HEK293 (cell line): ENCODE data around the gene KRT32.

ENCODE experiments used
- CTCF ChIA-PET: fragments of 350-600 bp; formaldehyde crosslinking; extraction: SDS; loops from one replicate; lab custom pipeline; 2021; ENCODE audit warnings: antibody characterized with exemption; lab: Yijun Ruan, JAX
- POLR2A ChIA-PET: fragments of 300-600 bp; formaldehyde crosslinking; extraction: SDS; loops from one replicate; lab custom pipeline; 2020; ENCODE audit warnings: antibody characterized with exemption, inconsistent platforms; lab: Yijun Ruan, JAX
- H3K27ac ChIP-seq: fragments of 200-500 bp; sonication (Bioruptor generic); 2 replicates; pipeline ENCODE4 v1.5.1; 2014; ENCODE audit warnings: low read depth, low read length, control low read depth, inconsistent platforms; ENCODE audit errors: extremely low read depth
- H3K36me3 ChIP-seq, 2 experiments: fragments of 200-500 bp in 1 of 2; sonication (Bioruptor generic) in 1 of 2; 1 replicate in 1 of 2; 2 replicates in 1 of 2; pipeline ENCODE4 v1.5.1; 2014 to 2017; ENCODE audit warnings: inconsistent platforms in 2 of 2, low read length in 2 of 2; ENCODE audit not compliant: control insufficient read depth in 2 of 2, insufficient read depth in 1 of 2
- H3K4me1 ChIP-seq: fragments of 200-500 bp; sonication (Bioruptor generic); 2 replicates; pipeline ENCODE4 v1.5.1; 2014; ENCODE audit warnings: mild to moderate bottlenecking, low read length, inconsistent platforms; ENCODE audit not compliant: control insufficient read depth, insufficient read depth
- H3K4me3 ChIP-seq: 2 replicates; pipeline ENCODE4 v1.5.1; 2011; ENCODE audit warnings: low read depth, mild to moderate bottlenecking, control low read depth, low read length, moderate library complexity
- H3K9me3 ChIP-seq: fragments of 200-500 bp; sonication (Bioruptor generic); 2 replicates; pipeline ENCODE4 v1.5.1; 2014; ENCODE audit warnings: low read depth, low read length, inconsistent platforms; ENCODE audit not compliant: control insufficient read depth, insufficient read depth
- EGR2 ChIP-seq: fragments of 450-650 bp; formaldehyde crosslinking; IDR thresholded peaks from 2 replicates; pipeline ENCODE4 v1.5.1; 2016; ENCODE audit warnings: low read depth, missing biosample characterization, missing genetic modification characterization
- GLIS2 ChIP-seq: fragments of 450-650 bp; formaldehyde crosslinking; IDR thresholded peaks from 2 replicates; pipeline ENCODE4 v1.5.1; 2016; ENCODE audit warnings: missing biosample characterization, missing genetic modification characterization
- KLF1 ChIP-seq: fragments of 450-650 bp; formaldehyde crosslinking; IDR thresholded peaks from 2 replicates; pipeline ENCODE4 v1.5.1; 2016; ENCODE audit warnings: missing biosample characterization, missing genetic modification characterization
- SP2 ChIP-seq: fragments of 450-650 bp; formaldehyde crosslinking; IDR thresholded peaks from 2 replicates; pipeline ENCODE4 v1.5.1; 2016; ENCODE audit warnings: missing biosample characterization, missing genetic modification characterization
- TSHZ1 ChIP-seq: fragments of 450-650 bp; formaldehyde crosslinking; IDR thresholded peaks from 2 replicates; pipeline ENCODE4 v1.5.1; 2016; ENCODE audit warnings: missing biosample characterization, missing genetic modification characterization, borderline replicate concordance
- ZBTB17 ChIP-seq: fragments of 450-650 bp; formaldehyde crosslinking; IDR thresholded peaks from 2 replicates; pipeline ENCODE4 v1.5.1; 2016; ENCODE audit warnings: missing biosample characterization, missing genetic modification characterization
- ZBTB49 ChIP-seq: fragments of 450-650 bp; formaldehyde crosslinking; IDR thresholded peaks from 2 replicates; pipeline ENCODE4 v1.5.1; 2016; ENCODE audit warnings: missing biosample characterization, missing genetic modification characterization, low read depth
- ZBTB7A ChIP-seq: fragments of 450-650 bp; formaldehyde crosslinking; IDR thresholded peaks from 2 replicates; pipeline ENCODE4 v1.5.1; 2016; ENCODE audit warnings: low read depth, missing biosample characterization, missing genetic modification characterization
- ZFP37 ChIP-seq: fragments of 450-650 bp; formaldehyde crosslinking; IDR thresholded peaks from 2 replicates; pipeline ENCODE4 v1.5.1; 2016; ENCODE audit warnings: missing biosample characterization, missing genetic modification characterization
- ZNF132 ChIP-seq: fragments of 450-650 bp; formaldehyde crosslinking; IDR thresholded peaks from 2 replicates; pipeline ENCODE4 v1.5.1; 2017; ENCODE audit warnings: missing biosample characterization, missing genetic modification characterization, borderline replicate concordance
- ZNF221 ChIP-seq: fragments of 450-650 bp; formaldehyde crosslinking; IDR thresholded peaks from 2 replicates; pipeline ENCODE4 v1.5.1; 2017; ENCODE audit warnings: missing biosample characterization, missing genetic modification characterization, borderline replicate concordance
- ZNF248 ChIP-seq: fragments of 450-650 bp; formaldehyde crosslinking; IDR thresholded peaks from 2 replicates; pipeline ENCODE4 v1.5.1; 2017; ENCODE audit warnings: missing biosample characterization, missing genetic modification characterization
- ZNF548 ChIP-seq: fragments of 450-650 bp; formaldehyde crosslinking; IDR thresholded peaks from 2 replicates; pipeline ENCODE4 v1.5.1; 2016; ENCODE audit warnings: missing biosample characterization, missing genetic modification characterization
- ZNF561 ChIP-seq: fragments of 450-650 bp; IDR thresholded peaks from 2 replicates; pipeline ENCODE4 v1.5.1; 2018; ENCODE audit warnings: missing biosample characterization, missing genetic modification characterization, borderline replicate concordance
- ZNF610 ChIP-seq: fragments of 450-650 bp; formaldehyde crosslinking; IDR thresholded peaks from 2 replicates; pipeline ENCODE4 v1.5.1; 2016; ENCODE audit warnings: missing biosample characterization, missing genetic modification characterization, borderline replicate concordance
- ZNF639 ChIP-seq: fragments of 450-650 bp; formaldehyde crosslinking; IDR thresholded peaks from 2 replicates; pipeline ENCODE4 v1.5.1; 2016; ENCODE audit warnings: missing biosample characterization, missing genetic modification characterization
- ZSCAN30 ChIP-seq: fragments of 450-650 bp; IDR thresholded peaks from 2 replicates; pipeline ENCODE4 v1.5.1; 2018; ENCODE audit warnings: missing biosample characterization, mild to moderate bottlenecking, missing genetic modification characterization, moderate library complexity
- TF ChIP-seq, protein P1 (sequence below): fragments of 450-650 bp; formaldehyde crosslinking; IDR thresholded peaks from 2 replicates; pipeline ENCODE4; 2016; ENCODE audit warnings: missing biosample characterization, missing genetic modification characterization
- TF ChIP-seq, protein P2 (sequence below): fragments of 450-650 bp; formaldehyde crosslinking; IDR thresholded peaks from 2 replicates; pipeline ENCODE4 v1.5.1; 2016; ENCODE audit warnings: missing biosample characterization, missing genetic modification characterization
- TF ChIP-seq, protein P3 (sequence below): fragments of 450-650 bp; formaldehyde crosslinking; IDR thresholded peaks from 2 replicates; pipeline ENCODE4 v1.5.1; 2016; ENCODE audit warnings: missing biosample characterization, missing genetic modification characterization

The KRT32 gene

GRCh38 chr17:41516147-41516829 lies 49.1 kb upstream of the KRT32 start:
- peaks cover 44% of the 10 kb centered on the region for H3K4me1 ChIP-seq
- no peaks in the 10 kb centered on the region for H3K36me3 ChIP-seq
- no peak for TF ChIP-seq ZBTB49 (tag by site-specific recombination)
- no peak for TF ChIP-seq ZNF221
- no peak for TF ChIP-seq ZFP37 (tag by site-specific recombination)
- TF ChIP-seq, protein P1, sequence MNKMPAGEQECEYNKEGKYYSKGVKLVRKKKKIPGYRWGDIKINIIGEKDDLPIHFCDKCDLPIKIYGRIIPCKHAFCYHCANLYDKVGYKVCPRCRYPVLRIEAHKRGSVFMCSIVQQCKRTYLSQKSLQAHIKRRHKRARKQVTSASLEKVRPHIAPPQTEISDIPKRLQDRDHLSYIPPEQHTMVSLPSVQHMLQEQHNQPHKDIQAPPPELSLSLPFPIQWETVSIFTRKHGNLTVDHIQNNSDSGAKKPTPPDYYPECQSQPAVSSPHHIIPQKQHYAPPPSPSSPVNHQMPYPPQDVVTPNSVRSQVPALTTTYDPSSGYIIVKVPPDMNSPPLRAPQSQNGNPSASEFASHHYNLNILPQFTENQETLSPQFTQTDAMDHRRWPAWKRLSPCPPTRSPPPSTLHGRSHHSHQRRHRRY (tag by site-specific recombination), result no peak
- TF ChIP-seq GLIS2 (tag by site-specific recombination), result no peak
- TF ChIP-seq ZNF248 (tag by site-specific recombination), result no peak
- no peak for TF ChIP-seq ZNF548
- TF ChIP-seq, protein P2, sequence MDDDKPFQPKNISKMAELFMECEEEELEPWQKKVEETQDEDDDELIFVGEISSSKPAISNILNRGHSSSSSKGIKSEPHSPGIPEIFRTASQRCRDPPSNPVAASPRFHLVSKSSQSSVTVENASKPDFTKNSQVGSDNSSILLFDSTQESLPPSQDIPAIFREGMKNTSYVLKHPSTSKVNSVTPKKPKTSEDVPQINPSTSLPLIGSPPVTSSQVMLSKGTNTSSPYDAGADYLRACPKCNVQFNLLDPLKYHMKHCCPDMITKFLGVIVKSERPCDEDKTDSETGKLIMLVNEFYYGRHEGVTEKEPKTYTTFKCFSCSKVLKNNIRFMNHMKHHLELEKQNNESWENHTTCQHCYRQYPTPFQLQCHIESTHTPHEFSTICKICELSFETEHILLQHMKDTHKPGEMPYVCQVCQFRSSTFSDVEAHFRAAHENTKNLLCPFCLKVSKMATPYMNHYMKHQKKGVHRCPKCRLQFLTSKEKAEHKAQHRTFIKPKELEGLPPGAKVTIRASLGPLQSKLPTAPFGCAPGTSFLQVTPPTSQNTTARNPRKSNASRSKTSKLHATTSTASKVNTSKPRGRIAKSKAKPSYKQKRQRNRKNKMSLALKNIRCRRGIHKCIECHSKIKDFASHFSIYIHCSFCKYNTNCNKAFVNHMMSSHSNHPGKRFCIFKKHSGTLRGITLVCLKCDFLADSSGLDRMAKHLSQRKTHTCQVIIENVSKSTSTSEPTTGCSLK, result no peak
- TF ChIP-seq TSHZ1 (tag by site-specific recombination), result no peak
- no peak for TF ChIP-seq SP2
- TF ChIP-seq ZNF610 (tag by site-specific recombination), result no peak
- no peak for TF ChIP-seq ZBTB17 (tag by site-specific recombination)
- no peak for TF ChIP-seq ZNF132
- TF ChIP-seq EGR2 (tag by site-specific recombination), result no peak
- TF ChIP-seq ZNF639 (tag by site-specific recombination), result no peak
- TF ChIP-seq ZBTB7A, result no peak
- no peak for TF ChIP-seq ZSCAN30 (tag by site-specific recombination)
- TF ChIP-seq ZNF561, result no peak
- no peak for TF ChIP-seq KLF1 (tag by site-specific recombination)
- TF ChIP-seq, protein P3, sequence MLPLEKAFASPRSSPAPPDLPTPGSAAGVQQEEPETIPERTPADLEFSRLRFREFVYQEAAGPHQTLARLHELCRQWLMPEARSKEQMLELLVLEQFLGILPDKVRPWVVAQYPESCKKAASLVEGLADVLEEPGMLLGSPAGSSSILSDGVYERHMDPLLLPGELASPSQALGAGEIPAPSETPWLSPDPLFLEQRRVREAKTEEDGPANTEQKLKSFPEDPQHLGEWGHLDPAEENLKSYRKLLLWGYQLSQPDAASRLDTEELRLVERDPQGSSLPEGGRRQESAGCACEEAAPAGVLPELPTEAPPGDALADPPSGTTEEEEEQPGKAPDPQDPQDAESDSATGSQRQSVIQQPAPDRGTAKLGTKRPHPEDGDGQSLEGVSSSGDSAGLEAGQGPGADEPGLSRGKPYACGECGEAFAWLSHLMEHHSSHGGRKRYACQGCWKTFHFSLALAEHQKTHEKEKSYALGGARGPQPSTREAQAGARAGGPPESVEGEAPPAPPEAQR (tag by site-specific recombination), result no peak
- CTCF ChIA-PET, result interaction anchor here (0.7 to 2.0 kb wide), 6 partner anchors 21 to 151 kb away, joined by 4 to 10 read pairs (median 6); no protein-coding TSS in a partner anchor
- peak overlapping the region; percentile 17; the same call in 1 of the 2 replicates for H3K27ac ChIP-seq
- H3K9me3 ChIP-seq, result no peaks in the 10 kb centered on the region
- H3K4me3 ChIP-seq, result no peak overlapping the region
- POLR2A ChIA-PET, result interaction anchor here (0.5 to 0.8 kb wide), 2 partner anchors 12 to 328 kb away, joined by 6 to 7 read pairs; partner anchors contain the start of gene KRT19
